ENCODE measurements around the gene CHDH.

The CHDH gene

GRCh38 chr3:53780806-53781205, 65.4 kb downstream of the CHDH start:
- no peak for DNase-seq

- no peak for DNase-seq
Observed at GRCh38 chr3:53780171-53780570, 66.0 kb downstream of the CHDH start.

- DNase-seq: no peak
Observed at GRCh38 chr3:53778153-53778552, 68.1 kb downstream of the CHDH start.

GRCh38 chr3:53777468-53777867, 68.8 kb downstream of the CHDH start:
- no peak for DNase-seq

- no peak for DNase-seq
Observed at GRCh38 chr3:53776494-53777101, 69.6 kb downstream of the CHDH start.

GRCh38 chr3:53775834-53776251, 70.4 kb downstream of the CHDH start:
- DNase-seq: no peak

- no peak for DNase-seq
Observed at GRCh38 chr3:53775018-53775417, 71.2 kb downstream of the CHDH start.

- DNase-seq: no peak
Observed at GRCh38 chr3:53774414-53774813, 71.8 kb downstream of the CHDH start.

GRCh38 chr3:53773611-53774368, 72.4 kb downstream of the CHDH start:
- DNase-seq: no peak

- DNase-seq: no peak
Observed at GRCh38 chr3:53773021-53773436, 73.2 kb downstream of the CHDH start.

- DNase-seq: no peak
Observed at GRCh38 chr3:53772562-53772961, 73.7 kb downstream of the CHDH start.

GRCh38 chr3:53768478-53769459, 77.5 kb downstream of the CHDH start:
- no peak for DNase-seq

- no peak for DNase-seq
Observed at GRCh38 chr3:53766706-53767105, 79.5 kb downstream of the CHDH start.

- no peak for DNase-seq
Observed at GRCh38 chr3:53765753-53766152, 80.5 kb downstream of the CHDH start.

- DNase-seq: peak; percentile 37
Observed at GRCh38 chr3:53764026-53764775, 82.0 kb downstream of the CHDH start.

GRCh38 chr3:53763353-53763752, 82.9 kb downstream of the CHDH start:
- DNase-seq: no peak
